ENCODE measurements around the gene SNX2. TPM values are rescaled to one million over a fixed set of nuclear protein-coding genes. Genes with fewer than 3 reads are reported as not detected.

SNX2 gene
- total RNA-seq, 2 experiments from 2014 or later, result 52.7 to 53.0 TPM

- ChIA-PET POLR2A (no interaction called here), CTCF (no interaction called here)
- peaks cover 6% of the 10 kb centered on the region for H3K9me3 Mint-ChIP-seq
- H3K4me3 Mint-ChIP-seq, result no peak overlapping the region
- no peak overlapping the region for H3K27ac Mint-ChIP-seq
- H3K4me1 Mint-ChIP-seq, result peaks cover 4% of the 10 kb centered on the region
- peaks cover 7% of the 10 kb centered on the region for H3K36me3 Mint-ChIP-seq (ENCODE audit: low read depth)
- no peaks in the 10 kb centered on the region for H3K27me3 Mint-ChIP-seq
- DNase-seq, result no peak
Observed at GRCh38 chr5:122858451-122858850, 83.6 kb downstream of the SNX2 start.

- Mint-ChIP-seq H3K9me3 (peaks cover 4% of the 10 kb centered on the region), H3K27me3 (no peaks in the 10 kb centered on the region), H3K4me3 (no peak overlapping the region), H3K27ac (no peak overlapping the region), H3K4me1 (peaks cover 18% of the 10 kb centered on the region), H3K36me3 (ENCODE audit: low read depth) (peaks cover 9% of the 10 kb centered on the region)
- no peak for DNase-seq
- CTCF ChIA-PET, result no interaction called here
- POLR2A ChIA-PET, result interaction anchor here (2.7 kb wide), 1 partner anchor 18 kb away, joined by 11 read pairs; the partner anchor contains the start of gene SNX24
Observed at GRCh38 chr5:122863240-122863639, 88.4 kb downstream of the SNX2 start.

GRCh38 chr5:122863721-122864120 is 88.8 kb downstream of the SNX2 start:
- no peak for DNase-seq
- ChIA-PET POLR2A (interaction anchor here (2.7 kb wide), 1 partner anchor 19 kb away, joined by 11 read pairs; the partner anchor contains the start of gene SNX24), CTCF (no interaction called here)
- Mint-ChIP-seq H3K4me3 (no peak overlapping the region), H3K27me3 (no peaks in the 10 kb centered on the region), H3K4me1 (peaks cover 18% of the 10 kb centered on the region), H3K27ac (peak overlapping the region; percentile 54), H3K36me3 (ENCODE audit: low read depth) (peaks cover 9% of the 10 kb centered on the region), H3K9me3 (peaks cover 4% of the 10 kb centered on the region)

- H3K36me3 Mint-ChIP-seq (ENCODE audit: low read depth), result peaks cover 9% of the 10 kb centered on the region
- ChIA-PET POLR2A (interaction anchor here (2.7 kb wide), 1 partner anchor 20 kb away, joined by 11 read pairs; the partner anchor contains the start of gene SNX24), CTCF (no interaction called here)
- DNase-seq, result peak; percentile 34
- no peak overlapping the region for H3K4me3 Mint-ChIP-seq
- peaks cover 4% of the 10 kb centered on the region for H3K9me3 Mint-ChIP-seq
- H3K27ac Mint-ChIP-seq, result peak overlapping the region; percentile 54
- H3K4me1 Mint-ChIP-seq, result peaks cover 18% of the 10 kb centered on the region
- no peaks in the 10 kb centered on the region for H3K27me3 Mint-ChIP-seq
Observed at GRCh38 chr5:122864400-122864799, 89.5 kb downstream of the SNX2 start.

GRCh38 chr5:122864842-122865241 is 90.0 kb downstream of the SNX2 start:
- Mint-ChIP-seq H3K27ac (peak overlapping the region; percentile 54), H3K36me3 (ENCODE audit: low read depth) (peaks cover 9% of the 10 kb centered on the region), H3K4me3 (no peak overlapping the region), H3K9me3 (peaks cover 4% of the 10 kb centered on the region), H3K4me1 (peaks cover 18% of the 10 kb centered on the region), H3K27me3 (no peaks in the 10 kb centered on the region)
- POLR2A ChIA-PET, result interaction anchor here (2.7 kb wide), 1 partner anchor 20 kb away, joined by 11 read pairs; the partner anchor contains the start of gene SNX24
- no peak for DNase-seq
- CTCF ChIA-PET, result no interaction called here

- DNase-seq, result no peak
- Mint-ChIP-seq H3K4me1 (peaks cover 1% of the 10 kb centered on the region), H3K27me3 (no peaks in the 10 kb centered on the region), H3K4me3 (no peak overlapping the region), H3K27ac (no peak overlapping the region), H3K36me3 (ENCODE audit: low read depth) (peaks cover 5% of the 10 kb centered on the region), H3K9me3 (no peaks in the 10 kb centered on the region)
- ChIA-PET POLR2A (no interaction called here), CTCF (no interaction called here)
Observed at GRCh38 chr5:122870219-122870856, 95.5 kb downstream of the SNX2 start.

- H3K36me3 Mint-ChIP-seq (ENCODE audit: low read depth), result peaks cover 5% of the 10 kb centered on the region
- peaks cover 4% of the 10 kb centered on the region for H3K4me1 Mint-ChIP-seq
- no peaks in the 10 kb centered on the region for H3K27me3 Mint-ChIP-seq
- H3K27ac Mint-ChIP-seq, result no peak overlapping the region
- no peak for DNase-seq
- ChIA-PET POLR2A (no interaction called here), CTCF (interaction anchor here (0.6 kb wide), 1 partner anchor 15 kb away, joined by 3 read pairs; no protein-coding TSS in a partner anchor)
- H3K4me3 Mint-ChIP-seq, result no peak overlapping the region
- H3K9me3 Mint-ChIP-seq, result peaks cover under 1% of the 10 kb centered on the region
Observed at GRCh38 chr5:122871661-122872060, 96.8 kb downstream of the SNX2 start.

GRCh38 chr5:122874179-122874875 is 99.4 kb downstream of the SNX2 start:
- no peak overlapping the region for H3K4me3 Mint-ChIP-seq
- H3K36me3 Mint-ChIP-seq (ENCODE audit: low read depth), result no peaks in the 10 kb centered on the region
- peaks cover 2% of the 10 kb centered on the region for H3K9me3 Mint-ChIP-seq
- ChIA-PET POLR2A (no interaction called here), CTCF (no interaction called here)
- DNase-seq, result no peak
- H3K27me3 Mint-ChIP-seq, result no peaks in the 10 kb centered on the region
- H3K4me1 Mint-ChIP-seq, result peaks cover 15% of the 10 kb centered on the region
- no peak overlapping the region for H3K27ac Mint-ChIP-seq

GRCh38 chr5:122877518-122877917 is 102.6 kb downstream of the SNX2 start:
- POLR2A ChIA-PET, result no interaction called here

GRCh38 chr5:122879076-122879475 is 104.2 kb downstream of the SNX2 start:
- CTCF ChIA-PET, result no interaction called here
- DNase-seq, result no peak
- POLR2A ChIA-PET, result interaction anchor here (0.7 kb wide), 1 partner anchor 431 kb away, joined by 3 read pairs; no protein-coding TSS in a partner anchor
- peaks cover 2% of the 10 kb centered on the region for H3K9me3 Mint-ChIP-seq
- H3K4me1 Mint-ChIP-seq, result peaks cover 22% of the 10 kb centered on the region
- H3K27ac Mint-ChIP-seq, result no peak overlapping the region
- no peak overlapping the region for H3K4me3 Mint-ChIP-seq
- H3K36me3 Mint-ChIP-seq (ENCODE audit: low read depth), result no peaks in the 10 kb centered on the region
- H3K27me3 Mint-ChIP-seq, result no peaks in the 10 kb centered on the region

More at GRCh38 chr5:122877518-122877917, 102.6 kb downstream of the SNX2 start:
- Mint-ChIP-seq H3K27ac (no peak overlapping the region), H3K27me3 (no peaks in the 10 kb centered on the region), H3K4me3 (no peak overlapping the region), H3K36me3 (ENCODE audit: low read depth) (no peaks in the 10 kb centered on the region), H3K9me3 (peaks cover 2% of the 10 kb centered on the region), H3K4me1 (peaks cover 18% of the 10 kb centered on the region)
- DNase-seq, result no peak
- CTCF ChIA-PET, result no interaction called here

Other genes with a start within 250 kb of the SNX2 start
- gene SNX24, start 70.5 kb downstream of the SNX2 start, total RNA-seq, result 1 to 10 TPM; 8.8 to 9.2 TPM